Measurements from ENCODE around the gene IGF2BP2.

The IGF2BP2 gene

DNA sequence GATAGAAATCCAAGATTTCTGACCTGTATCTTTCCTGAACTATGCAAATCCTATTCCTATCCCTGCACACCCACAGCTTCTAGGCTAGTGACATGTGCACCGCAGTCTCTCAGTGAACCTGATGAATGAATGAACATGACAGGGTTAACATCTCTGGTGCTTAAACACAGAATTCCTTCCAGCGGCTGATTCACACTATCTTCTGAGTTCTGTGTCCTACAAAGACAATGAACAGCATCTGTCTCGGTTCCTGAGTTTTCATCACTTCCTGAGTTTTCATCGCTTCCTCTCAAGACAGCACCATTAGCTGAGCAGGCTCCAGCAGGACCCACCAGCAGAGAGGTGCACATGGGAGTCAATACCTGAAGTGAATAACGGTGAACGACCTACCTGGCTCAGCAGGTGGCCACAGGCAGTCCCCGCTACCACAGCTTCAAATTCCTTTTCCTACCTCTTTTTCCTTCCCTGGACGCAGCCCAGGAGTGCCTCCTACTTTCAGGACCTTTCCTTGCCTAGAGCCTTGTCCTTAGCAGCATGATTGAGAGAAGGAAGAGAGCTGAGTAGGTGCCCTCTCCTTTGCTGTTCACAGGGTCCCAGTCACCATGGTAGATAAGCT lies 113.5 kb downstream of the IGF2BP2 start:
- TF ChIP-seq ISL1 (CRISPR knock-in tag; IDR thresholded peaks at IDR 0.05) (no peak), OSR1 (CRISPR knock-in tag; IDR thresholded peaks at IDR 0.05) (no peak), ZNF565 (CRISPR knock-in tag; conservative IDR thresholded peaks at IDR 0.05; ENCODE audit: low read depth) (no peak), GLIS3 (CRISPR knock-in tag; IDR thresholded peaks at IDR 0.05) (no peak), BACH2 (CRISPR knock-in tag; IDR thresholded peaks at IDR 0.05; ENCODE audit: borderline replicate concordance) (no peak), ESRRG (CRISPR knock-in tag; IDR thresholded peaks at IDR 0.05) (no peak), ZNF8 (CRISPR knock-in tag; IDR thresholded peaks at IDR 0.05) (no peak), ZNF70 (CRISPR knock-in tag; IDR thresholded peaks at IDR 0.05) (no peak), ZFP30 (CRISPR knock-in tag; IDR thresholded peaks at IDR 0.05) (no peak), TCF4 (CRISPR knock-in tag; IDR thresholded peaks at IDR 0.05; ENCODE audit: borderline replicate concordance) (no peak), PPARA (CRISPR knock-in tag; IDR thresholded peaks at IDR 0.05; ENCODE audit: borderline replicate concordance) (no peak), ZC3H10 (CRISPR knock-in tag; IDR thresholded peaks at IDR 0.05) (no peak), RARB (CRISPR knock-in tag; IDR thresholded peaks at IDR 0.05) (no peak), SNAI2 (CRISPR knock-in tag; IDR thresholded peaks at IDR 0.05) (no peak)
- TF ChIP-seq, protein P1, sequence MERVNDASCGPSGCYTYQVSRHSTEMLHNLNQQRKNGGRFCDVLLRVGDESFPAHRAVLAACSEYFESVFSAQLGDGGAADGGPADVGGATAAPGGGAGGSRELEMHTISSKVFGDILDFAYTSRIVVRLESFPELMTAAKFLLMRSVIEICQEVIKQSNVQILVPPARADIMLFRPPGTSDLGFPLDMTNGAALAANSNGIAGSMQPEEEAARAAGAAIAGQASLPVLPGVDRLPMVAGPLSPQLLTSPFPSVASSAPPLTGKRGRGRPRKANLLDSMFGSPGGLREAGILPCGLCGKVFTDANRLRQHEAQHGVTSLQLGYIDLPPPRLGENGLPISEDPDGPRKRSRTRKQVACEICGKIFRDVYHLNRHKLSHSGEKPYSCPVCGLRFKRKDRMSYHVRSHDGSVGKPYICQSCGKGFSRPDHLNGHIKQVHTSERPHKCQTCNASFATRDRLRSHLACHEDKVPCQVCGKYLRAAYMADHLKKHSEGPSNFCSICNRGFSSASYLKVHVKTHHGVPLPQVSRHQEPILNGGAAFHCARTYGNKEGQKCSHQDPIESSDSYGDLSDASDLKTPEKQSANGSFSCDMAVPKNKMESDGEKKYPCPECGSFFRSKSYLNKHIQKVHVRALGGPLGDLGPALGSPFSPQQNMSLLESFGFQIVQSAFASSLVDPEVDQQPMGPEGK (CRISPR knock-in tag; IDR thresholded peaks at IDR 0.05; ENCODE audit: borderline replicate concordance) = no peak
- ATAC-seq = peak; percentile 55

DNA sequence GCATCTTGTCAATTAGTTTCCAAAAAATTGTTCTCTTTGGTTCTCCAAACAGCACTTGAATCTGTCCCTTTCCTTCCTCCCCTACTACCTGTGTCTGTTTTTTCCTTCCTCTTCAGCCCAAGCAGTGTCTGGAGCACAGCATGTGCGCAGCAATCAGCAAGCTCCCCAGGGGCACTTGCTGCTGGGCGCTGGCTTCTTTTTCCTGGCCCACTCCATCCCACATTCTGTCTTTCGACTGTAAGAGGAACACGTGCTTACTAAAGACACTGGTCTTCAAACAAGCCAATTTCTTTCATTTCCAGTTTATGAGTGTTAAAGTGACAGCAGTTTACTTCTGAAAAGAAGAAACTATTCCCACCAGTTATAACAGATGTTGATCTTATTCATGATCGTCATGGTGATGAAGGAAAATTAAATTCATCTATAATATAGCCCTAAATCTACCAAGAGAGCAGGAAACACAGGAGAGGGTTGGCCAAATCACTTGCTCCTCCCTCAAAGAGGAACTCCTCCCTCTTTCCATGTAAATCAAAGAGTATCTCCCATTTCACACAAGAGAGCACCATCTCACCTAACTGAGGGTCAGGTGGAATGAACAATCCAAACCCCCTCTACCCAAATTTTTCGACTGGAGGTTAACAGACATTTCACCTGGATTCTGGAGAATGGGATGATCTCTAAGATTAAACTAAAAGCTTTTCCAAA lies 115.4 kb downstream of the IGF2BP2 start:
- TF ChIP-seq TOX (CRISPR knock-in tag; IDR thresholded peaks at IDR 0.05; ENCODE audit: borderline replicate concordance) (no peak), ZNF8 (CRISPR knock-in tag; IDR thresholded peaks at IDR 0.05) (no peak), CSDC2 (CRISPR knock-in tag; IDR thresholded peaks at IDR 0.05) (no peak), ZFP3 (CRISPR knock-in tag; IDR thresholded peaks at IDR 0.05) (no peak), ISL1 (CRISPR knock-in tag; IDR thresholded peaks at IDR 0.05) (no peak), OSR1 (CRISPR knock-in tag; IDR thresholded peaks at IDR 0.05) (no peak), SNAI2 (CRISPR knock-in tag; IDR thresholded peaks at IDR 0.05) (no peak)
- ATAC-seq = no peak; the same call in 2 of the 3 replicates

DNA sequence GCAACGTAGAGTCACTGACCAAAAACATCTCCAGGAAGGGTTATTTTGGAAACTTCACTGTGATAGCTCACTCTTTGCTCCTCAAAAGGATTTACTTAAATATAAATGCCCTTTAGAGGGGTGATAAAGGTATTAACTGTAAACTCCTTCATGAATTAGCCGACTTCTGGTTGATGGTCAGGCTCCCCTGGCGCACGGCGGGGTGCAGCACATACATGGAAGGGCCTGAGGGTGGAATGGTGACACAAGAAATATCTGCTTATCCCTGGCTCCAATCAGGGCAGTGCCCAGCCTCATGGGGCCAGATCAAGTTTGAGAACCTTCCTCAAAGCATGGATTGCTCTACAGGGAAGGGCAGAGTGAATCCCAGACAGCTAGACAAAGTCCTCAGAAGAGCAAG lies 116.5 kb downstream of the IGF2BP2 start:
- TF ChIP-seq BACH2 (CRISPR knock-in tag; IDR thresholded peaks at IDR 0.05; ENCODE audit: borderline replicate concordance) (no peak), ZNF565 (CRISPR knock-in tag; conservative IDR thresholded peaks at IDR 0.05; ENCODE audit: low read depth) (no peak), OSR1 (CRISPR knock-in tag; IDR thresholded peaks at IDR 0.05) (no peak)
- TF ChIP-seq, protein P2, sequence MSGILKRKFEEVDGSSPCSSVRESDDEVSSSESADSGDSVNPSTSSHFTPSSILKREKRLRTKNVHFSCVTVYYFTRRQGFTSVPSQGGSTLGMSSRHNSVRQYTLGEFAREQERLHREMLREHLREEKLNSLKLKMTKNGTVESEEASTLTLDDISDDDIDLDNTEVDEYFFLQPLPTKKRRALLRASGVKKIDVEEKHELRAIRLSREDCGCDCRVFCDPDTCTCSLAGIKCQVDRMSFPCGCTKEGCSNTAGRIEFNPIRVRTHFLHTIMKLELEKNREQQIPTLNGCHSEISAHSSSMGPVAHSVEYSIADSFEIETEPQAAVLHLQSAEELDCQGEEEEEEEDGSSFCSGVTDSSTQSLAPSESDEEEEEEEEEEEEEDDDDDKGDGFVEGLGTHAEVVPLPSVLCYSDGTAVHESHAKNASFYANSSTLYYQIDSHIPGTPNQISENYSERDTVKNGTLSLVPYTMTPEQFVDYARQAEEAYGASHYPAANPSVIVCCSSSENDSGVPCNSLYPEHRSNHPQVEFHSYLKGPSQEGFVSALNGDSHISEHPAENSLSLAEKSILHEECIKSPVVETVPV (CRISPR knock-in tag; IDR thresholded peaks at IDR 0.05) = no peak
- ATAC-seq = no peak

DNA sequence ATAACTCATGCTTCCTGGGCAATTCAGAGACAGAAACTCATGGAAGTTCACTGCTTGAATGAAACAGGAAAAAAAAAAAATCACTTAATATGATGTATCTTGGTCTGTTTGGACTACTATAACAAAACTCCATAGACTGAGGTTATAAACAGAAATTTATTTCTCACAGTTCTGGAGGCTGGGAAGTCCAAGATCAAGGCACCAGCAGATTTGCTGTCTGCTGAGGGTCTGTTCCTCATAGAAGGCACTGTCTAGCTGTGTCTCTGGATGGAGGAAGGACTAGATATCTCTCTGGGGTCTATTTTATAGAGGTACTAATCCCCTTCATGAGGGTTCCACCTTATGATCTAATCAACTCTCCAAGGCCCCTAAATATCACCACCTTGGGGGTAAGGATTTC lies 119.3 kb downstream of the IGF2BP2 start:
- TF ChIP-seq ZFP3 (CRISPR knock-in tag; IDR thresholded peaks at IDR 0.05) = no peak
- no peak for TF ChIP-seq ISL1 (CRISPR knock-in tag; IDR thresholded peaks at IDR 0.05)
- no peak for TF ChIP-seq ARNTL (CRISPR knock-in tag; IDR thresholded peaks at IDR 0.05; ENCODE audit: borderline replicate concordance, low read depth)
- no peak for TF ChIP-seq RARB (CRISPR knock-in tag; IDR thresholded peaks at IDR 0.05)
- TF ChIP-seq, protein P3, sequence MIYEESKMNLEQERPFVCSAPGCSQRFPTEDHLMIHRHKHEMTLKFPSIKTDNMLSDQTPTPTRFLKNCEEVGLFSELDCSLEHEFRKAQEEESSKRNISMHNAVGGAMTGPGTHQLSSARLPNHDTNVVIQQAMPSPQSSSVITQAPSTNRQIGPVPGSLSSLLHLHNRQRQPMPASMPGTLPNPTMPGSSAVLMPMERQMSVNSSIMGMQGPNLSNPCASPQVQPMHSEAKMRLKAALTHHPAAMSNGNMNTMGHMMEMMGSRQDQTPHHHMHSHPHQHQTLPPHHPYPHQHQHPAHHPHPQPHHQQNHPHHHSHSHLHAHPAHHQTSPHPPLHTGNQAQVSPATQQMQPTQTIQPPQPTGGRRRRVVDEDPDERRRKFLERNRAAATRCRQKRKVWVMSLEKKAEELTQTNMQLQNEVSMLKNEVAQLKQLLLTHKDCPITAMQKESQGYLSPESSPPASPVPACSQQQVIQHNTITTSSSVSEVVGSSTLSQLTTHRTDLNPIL (CRISPR knock-in tag; IDR thresholded peaks at IDR 0.05; ENCODE audit: low read depth) = no peak
- TF ChIP-seq SNAI2 (CRISPR knock-in tag; IDR thresholded peaks at IDR 0.05) = no peak
- TF ChIP-seq ZC3H10 (CRISPR knock-in tag; IDR thresholded peaks at IDR 0.05) = no peak
- TF ChIP-seq, protein P4, sequence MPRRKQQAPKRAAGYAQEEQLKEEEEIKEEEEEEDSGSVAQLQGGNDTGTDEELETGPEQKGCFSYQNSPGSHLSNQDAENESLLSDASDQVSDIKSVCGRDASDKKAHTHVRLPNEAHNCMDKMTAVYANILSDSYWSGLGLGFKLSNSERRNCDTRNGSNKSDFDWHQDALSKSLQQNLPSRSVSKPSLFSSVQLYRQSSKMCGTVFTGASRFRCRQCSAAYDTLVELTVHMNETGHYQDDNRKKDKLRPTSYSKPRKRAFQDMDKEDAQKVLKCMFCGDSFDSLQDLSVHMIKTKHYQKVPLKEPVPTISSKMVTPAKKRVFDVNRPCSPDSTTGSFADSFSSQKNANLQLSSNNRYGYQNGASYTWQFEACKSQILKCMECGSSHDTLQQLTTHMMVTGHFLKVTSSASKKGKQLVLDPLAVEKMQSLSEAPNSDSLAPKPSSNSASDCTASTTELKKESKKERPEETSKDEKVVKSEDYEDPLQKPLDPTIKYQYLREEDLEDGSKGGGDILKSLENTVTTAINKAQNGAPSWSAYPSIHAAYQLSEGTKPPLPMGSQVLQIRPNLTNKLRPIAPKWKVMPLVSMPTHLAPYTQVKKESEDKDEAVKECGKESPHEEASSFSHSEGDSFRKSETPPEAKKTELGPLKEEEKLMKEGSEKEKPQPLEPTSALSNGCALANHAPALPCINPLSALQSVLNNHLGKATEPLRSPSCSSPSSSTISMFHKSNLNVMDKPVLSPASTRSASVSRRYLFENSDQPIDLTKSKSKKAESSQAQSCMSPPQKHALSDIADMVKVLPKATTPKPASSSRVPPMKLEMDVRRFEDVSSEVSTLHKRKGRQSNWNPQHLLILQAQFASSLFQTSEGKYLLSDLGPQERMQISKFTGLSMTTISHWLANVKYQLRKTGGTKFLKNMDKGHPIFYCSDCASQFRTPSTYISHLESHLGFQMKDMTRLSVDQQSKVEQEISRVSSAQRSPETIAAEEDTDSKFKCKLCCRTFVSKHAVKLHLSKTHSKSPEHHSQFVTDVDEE (CRISPR knock-in tag; IDR thresholded peaks at IDR 0.05) = no peak
- TF ChIP-seq GLIS3 (CRISPR knock-in tag; IDR thresholded peaks at IDR 0.05) = no peak
- TF ChIP-seq ZNF8 (CRISPR knock-in tag; IDR thresholded peaks at IDR 0.05) = no peak
- TF ChIP-seq ZNF70 (CRISPR knock-in tag; IDR thresholded peaks at IDR 0.05) = no peak
- TF ChIP-seq OSR1 (CRISPR knock-in tag; IDR thresholded peaks at IDR 0.05) = no peak
- TF ChIP-seq BACH2 (CRISPR knock-in tag; IDR thresholded peaks at IDR 0.05; ENCODE audit: borderline replicate concordance) = no peak
- TF ChIP-seq, protein P5, sequence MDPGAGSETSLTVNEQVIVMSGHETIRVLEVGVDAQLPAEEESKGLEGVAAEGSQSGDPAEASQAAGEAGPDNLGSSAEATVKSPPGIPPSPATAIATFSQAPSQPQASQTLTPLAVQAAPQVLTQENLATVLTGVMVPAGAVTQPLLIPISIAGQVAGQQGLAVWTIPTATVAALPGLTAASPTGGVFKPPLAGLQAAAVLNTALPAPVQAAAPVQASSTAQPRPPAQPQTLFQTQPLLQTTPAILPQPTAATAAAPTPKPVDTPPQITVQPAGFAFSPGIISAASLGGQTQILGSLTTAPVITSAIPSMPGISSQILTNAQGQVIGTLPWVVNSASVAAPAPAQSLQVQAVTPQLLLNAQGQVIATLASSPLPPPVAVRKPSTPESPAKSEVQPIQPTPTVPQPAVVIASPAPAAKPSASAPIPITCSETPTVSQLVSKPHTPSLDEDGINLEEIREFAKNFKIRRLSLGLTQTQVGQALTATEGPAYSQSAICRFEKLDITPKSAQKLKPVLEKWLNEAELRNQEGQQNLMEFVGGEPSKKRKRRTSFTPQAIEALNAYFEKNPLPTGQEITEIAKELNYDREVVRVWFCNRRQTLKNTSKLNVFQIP (CRISPR knock-in tag; IDR thresholded peaks at IDR 0.05; ENCODE audit: borderline replicate concordance, low read depth) = no peak
- no peak for TF ChIP-seq TCF4 (CRISPR knock-in tag; IDR thresholded peaks at IDR 0.05; ENCODE audit: borderline replicate concordance)
- no peak for TF ChIP-seq ZFP30 (CRISPR knock-in tag; IDR thresholded peaks at IDR 0.05)
- ATAC-seq = no peak

Measured in SK-N-SH treated with all-trans-retinoic acid at 6 μM for 48 hours (cell line).